HepG2 (cell line): ENCODE data around the gene CDC42EP1. TPM values are rescaled to one million over a fixed set of nuclear protein-coding genes. Genes with fewer than 3 reads are reported as not detected.

Experiments
- ARID2 ChIP-seq: sonication (generic); formaldehyde crosslinking; IDR thresholded peaks from 2 replicates; pipeline ENCODE4 v1.8.1; 2022; ENCODE audit warnings: mild to moderate bottlenecking, missing genetic modification reagents, borderline replicate concordance
- ARNT2 ChIP-seq: sonication (generic); formaldehyde crosslinking; IDR thresholded peaks from 2 replicates; pipeline ENCODE4 v1.8.0; 2022; ENCODE audit warnings: mild to moderate bottlenecking, low read depth, missing genetic modification reagents, moderate library complexity
- ASH2L ChIP-seq: fragments of 300-600, 200-600 bp; sonication (generic); IDR thresholded peaks from 2 replicates; pipeline ENCODE4 v1.7.0; 2017; ENCODE audit warnings: low read depth, mild to moderate bottlenecking, moderate library complexity, mixed read lengths, low read length; ENCODE audit not compliant: insufficient read length
- BCLAF1 ChIP-seq: fragments of 450-650 bp; IDR thresholded peaks from 2 replicates; pipeline ENCODE4 v1.6.1; 2017; ENCODE audit warnings: mild to moderate bottlenecking
- DR1 ChIP-seq: sonication (generic); formaldehyde crosslinking; IDR thresholded peaks from 2 replicates; pipeline ENCODE4 v1.8.0; 2021; ENCODE audit warnings: mild to moderate bottlenecking, missing genetic modification reagents, inconsistent platforms
- ELF4 ChIP-seq: sonication (generic); formaldehyde crosslinking; IDR thresholded peaks from 2 replicates; pipeline ENCODE4 v1.5.0; 2020; ENCODE audit warnings: missing genetic modification reagents, mild to moderate bottlenecking, moderate library complexity, borderline replicate concordance
- LCORL ChIP-seq, 2 experiments: fragments of 450-650 bp in 1 of 2; sonication (generic) in 1 of 2; formaldehyde crosslinking in 1 of 2; IDR thresholded peaks; 2 replicates each; pipeline versions ENCODE4 v1.5.0 to v1.6.1; 2017 to 2020; ENCODE audit warnings: antibody characterized with exemption in 1 of 2, missing genetic modification reagents in 1 of 2
- NONO ChIP-seq, 2 experiments: fragments of 450-650 bp in 1 of 2; sonication (generic) in 1 of 2; formaldehyde crosslinking in 1 of 2; IDR thresholded peaks in 1 of 2; conservative IDR thresholded peaks in 1 of 2; 2 replicates each; pipeline versions ENCODE4 v1.6.1 to v1.8.0; 2017 to 2022; ENCODE audit warnings: mild to moderate bottlenecking in 1 of 2, missing genetic modification reagents in 1 of 2, moderate library complexity in 1 of 2
- NR2F6 ChIP-seq, 2 experiments: IDR thresholded peaks; 2 replicates each; pipeline ENCODE4 v1.6.1; 2016; ENCODE audit warnings: antibody characterized with exemption in 1 of 2, mild to moderate bottlenecking in 1 of 2
- RBFOX2 ChIP-seq: fragments of 200-400 bp; formaldehyde crosslinking; IDR thresholded peaks from 2 replicates; pipeline ENCODE4 v1.6.1; 2017; ENCODE audit warnings: low read depth, mild to moderate bottlenecking, low read length
- SAP130 ChIP-seq: IDR thresholded peaks from 2 replicates; pipeline ENCODE4 v1.6.1; 2016; ENCODE audit warnings: low read depth
- SIN3B ChIP-seq: fragments of 150-350 bp; IDR thresholded peaks from 2 replicates; pipeline ENCODE4 v1.6.1; 2014; ENCODE audit warnings: low read length
- SSRP1 ChIP-seq: IDR thresholded peaks from 2 replicates; pipeline ENCODE4 v1.6.1; 2016; ENCODE audit warnings: control low read depth
- ZNF180 ChIP-seq: sonication (generic); formaldehyde crosslinking; IDR thresholded peaks from 2 replicates; pipeline ENCODE4 v1.4.0; 2020; ENCODE audit warnings: low read depth, missing genetic modification reagents, borderline replicate concordance
- ZNF451 ChIP-seq: sonication (generic); formaldehyde crosslinking; IDR thresholded peaks from 2 replicates; pipeline ENCODE4 v1.5.0; 2020; ENCODE audit warnings: mild to moderate bottlenecking, missing genetic modification reagents
- ZNF616 ChIP-seq: sonication (generic); formaldehyde crosslinking; IDR thresholded peaks from 2 replicates; pipeline ENCODE4 v1.5.0; 2020; ENCODE audit warnings: low read depth, mild to moderate bottlenecking, missing genetic modification reagents
- ZNF747 ChIP-seq: sonication (generic); formaldehyde crosslinking; IDR thresholded peaks from 2 replicates; pipeline ENCODE4 v1.8.1; 2023; ENCODE audit warnings: missing genetic modification reagents, mild to moderate bottlenecking, borderline replicate concordance
- polyA plus RNA-seq, 8 experiments: library from polyadenylated mRNA; depleted of rRNA in 3 of 8; stranded (reverse) in 7 of 8; unstranded in 1 of 8; fragments of >200 nt; fragmentation: Illumina TruSeq in 4 of 8; extraction: Trizol in 4 of 8; gene quantifications; 2 replicates each; pipeline versions ENCODE4 v1.2.1 to v1.2.3, GENCODE V29; 2011 to 2016; ENCODE audit warnings: low read depth in 4 of 8, missing spikeins in 1 of 8, mixed read lengths in 1 of 8; ENCODE audit not compliant: insufficient read depth in 1 of 8
- total RNA-seq, 5 experiments: library from RNA; depleted of rRNA; stranded (reverse); fragments of >200 nt; fragmentation: Illumina TruSeq; extraction: Trizol; gene quantifications; 2 replicates each; pipeline ENCODE4 v1.2.3, GENCODE V29; 2016; ENCODE audit warnings: low read depth in 1 of 5
- TF ChIP-seq, protein P1 (sequence below): sonication (generic); formaldehyde crosslinking; IDR thresholded peaks from 2 replicates; pipeline ENCODE4 v1.5.0; 2020; ENCODE audit warnings: mild to moderate bottlenecking, missing genetic modification reagents, borderline replicate concordance
- TF ChIP-seq, protein P2 (sequence below): sonication (generic); formaldehyde crosslinking; IDR thresholded peaks from 2 replicates; pipeline ENCODE4 v1.9.0; 2022; ENCODE audit warnings: missing genetic modification reagents, mild to moderate bottlenecking, borderline replicate concordance
- TF ChIP-seq, protein P3 (sequence below): sonication (generic); formaldehyde crosslinking; IDR thresholded peaks from 2 replicates; pipeline ENCODE4 v1.5.0; 2020; ENCODE audit warnings: mild to moderate bottlenecking, low read depth, missing genetic modification reagents, borderline replicate concordance

Gene CDC42EP1
- total and polyA plus RNA-seq, 2 of the 13 experiments (the other 11 are each of a cell fraction or from before 2014, with no cell fraction given), result 17.1 to 29.5 TPM

DNA sequence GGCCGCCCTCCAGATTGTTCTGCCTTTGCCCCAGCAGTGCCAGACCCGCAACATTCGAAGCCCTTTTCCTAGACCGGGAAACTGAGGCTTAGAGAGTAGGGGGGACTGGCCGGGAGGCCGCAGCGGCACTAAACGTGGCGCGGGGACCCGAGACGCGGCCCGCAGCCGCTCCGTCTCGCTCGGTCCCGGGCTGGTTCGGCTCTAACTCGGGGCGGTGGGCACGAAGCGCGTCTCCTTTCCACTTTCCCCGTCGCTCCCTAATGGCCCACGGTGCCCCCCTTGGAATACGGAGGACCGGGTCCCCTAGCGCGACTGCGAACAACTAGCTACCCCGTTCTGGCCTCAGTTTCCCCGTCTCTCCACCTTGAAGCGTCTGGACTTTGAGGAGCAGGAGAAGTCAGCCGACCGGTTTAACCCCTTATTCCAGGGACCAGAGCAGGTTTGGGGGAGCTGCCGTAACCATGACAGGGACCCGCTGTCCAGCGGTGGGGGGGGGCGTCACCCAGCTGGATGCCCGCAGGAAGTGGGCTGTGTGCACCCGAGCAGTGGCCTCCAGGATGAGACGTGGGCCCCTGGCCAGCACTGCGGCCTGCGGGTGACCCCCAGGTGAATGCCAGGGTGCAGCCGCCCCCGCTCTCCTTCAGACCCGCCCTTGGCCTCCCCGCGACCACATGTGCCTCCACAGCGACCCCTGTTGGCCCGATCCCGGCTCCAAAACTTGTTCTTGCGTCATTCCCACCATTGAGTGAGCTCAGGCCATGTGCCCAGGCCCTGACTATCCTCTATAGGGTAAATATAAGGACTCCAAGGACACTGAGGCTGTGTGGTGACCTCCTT lies 1.1 kb downstream of the CDC42EP1 start (continued):
- TF ChIP-seq RBFOX2, result peak; percentile 90
- peak; percentile 74 for TF ChIP-seq NR2F6 (IDR thresholded peaks at IDR 0.05)
- TF ChIP-seq NR2F6 (CRISPR knock-in tag; IDR thresholded peaks at IDR 0.05), result peak; percentile 90
- TF ChIP-seq, protein P1, sequence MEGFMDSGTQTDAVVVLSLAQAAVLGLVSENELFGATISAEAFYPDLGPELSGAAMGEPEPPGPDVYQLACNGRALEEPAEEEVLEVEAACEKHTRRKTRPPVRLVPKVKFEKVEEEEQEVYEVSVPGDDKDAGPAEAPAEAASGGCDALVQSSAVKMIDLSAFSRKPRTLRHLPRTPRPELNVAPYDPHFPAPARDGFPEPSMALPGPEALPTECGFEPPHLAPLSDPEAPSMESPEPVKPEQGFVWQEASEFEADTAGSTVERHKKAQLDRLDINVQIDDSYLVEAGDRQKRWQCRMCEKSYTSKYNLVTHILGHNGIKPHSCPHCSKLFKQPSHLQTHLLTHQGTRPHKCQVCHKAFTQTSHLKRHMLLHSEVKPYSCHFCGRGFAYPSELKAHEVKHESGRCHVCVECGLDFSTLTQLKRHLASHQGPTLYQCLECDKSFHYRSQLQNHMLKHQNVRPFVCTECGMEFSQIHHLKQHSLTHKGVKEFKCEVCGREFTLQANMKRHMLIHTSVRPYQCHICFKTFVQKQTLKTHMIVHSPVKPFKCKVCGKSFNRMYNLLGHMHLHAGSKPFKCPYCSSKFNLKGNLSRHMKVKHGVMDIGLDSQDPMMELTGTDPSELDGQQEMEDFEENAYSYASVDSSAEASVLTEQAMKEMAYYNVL (CRISPR knock-in tag), result peak; percentile 64
- no peak; the same call in 1 of the 2 replicates for TF ChIP-seq SSRP1 (CRISPR knock-in tag)
- TF ChIP-seq ZNF747 (CRISPR knock-in tag), result no peak
- 0 out of 2 replicates have a peak, but pooled peaks have one; percentile 19 for TF ChIP-seq LCORL (IDR thresholded peaks at IDR 0.05)
- peak; percentile 98 for TF ChIP-seq LCORL (CRISPR knock-in tag; IDR thresholded peaks at IDR 0.05)
- TF ChIP-seq ZNF451 (CRISPR knock-in tag), result 0 out of 2 replicates have a peak, but pooled peaks have one; percentile 31
- TF ChIP-seq ZNF616 (CRISPR knock-in tag), result no peak
- no peak for TF ChIP-seq BCLAF1
- peak; percentile 63 for TF ChIP-seq ARNT2 (CRISPR knock-in tag)
- no peak; the same call in 1 of the 2 replicates for TF ChIP-seq SIN3B
- TF ChIP-seq NONO (IDR thresholded peaks at IDR 0.05), result no peak
- peak; percentile 90 for TF ChIP-seq NONO (CRISPR knock-in tag; conservative IDR thresholded peaks at IDR 0.05)
- TF ChIP-seq, protein P2, sequence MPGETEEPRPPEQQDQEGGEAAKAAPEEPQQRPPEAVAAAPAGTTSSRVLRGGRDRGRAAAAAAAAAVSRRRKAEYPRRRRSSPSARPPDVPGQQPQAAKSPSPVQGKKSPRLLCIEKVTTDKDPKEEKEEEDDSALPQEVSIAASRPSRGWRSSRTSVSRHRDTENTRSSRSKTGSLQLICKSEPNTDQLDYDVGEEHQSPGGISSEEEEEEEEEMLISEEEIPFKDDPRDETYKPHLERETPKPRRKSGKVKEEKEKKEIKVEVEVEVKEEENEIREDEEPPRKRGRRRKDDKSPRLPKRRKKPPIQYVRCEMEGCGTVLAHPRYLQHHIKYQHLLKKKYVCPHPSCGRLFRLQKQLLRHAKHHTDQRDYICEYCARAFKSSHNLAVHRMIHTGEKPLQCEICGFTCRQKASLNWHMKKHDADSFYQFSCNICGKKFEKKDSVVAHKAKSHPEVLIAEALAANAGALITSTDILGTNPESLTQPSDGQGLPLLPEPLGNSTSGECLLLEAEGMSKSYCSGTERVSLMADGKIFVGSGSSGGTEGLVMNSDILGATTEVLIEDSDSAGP (CRISPR knock-in tag), result no peak; the same call in 1 of the 2 replicates
- peak; percentile 59 for TF ChIP-seq ASH2L
- TF ChIP-seq ZNF180 (CRISPR knock-in tag), result 0 out of 2 replicates have a peak, but pooled peaks have one; percentile 16
- TF ChIP-seq, protein P3, sequence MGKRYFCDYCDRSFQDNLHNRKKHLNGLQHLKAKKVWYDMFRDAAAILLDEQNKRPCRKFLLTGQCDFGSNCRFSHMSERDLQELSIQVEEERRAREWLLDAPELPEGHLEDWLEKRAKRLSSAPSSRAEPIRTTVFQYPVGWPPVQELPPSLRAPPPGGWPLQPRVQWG (CRISPR knock-in tag), result no peak
- TF ChIP-seq ELF4 (CRISPR knock-in tag), result no peak
- TF ChIP-seq SAP130 (CRISPR knock-in tag), result peak; percentile 95
- TF ChIP-seq ARID2 (CRISPR knock-in tag), result no peak
- TF ChIP-seq DR1 (CRISPR knock-in tag), result no peak
